Caco-2 (cell line): ENCODE results near the gene NDFIP1. TPM values are rescaled to one million over a fixed set of nuclear protein-coding genes. Genes with fewer than 3 reads are reported as not detected.

Experiments
- BruUV-seq: library from RNA; stranded (reverse); fragments of 400-500 nt; replicated peaks from 2 replicates; lab custom pipeline; 2021; lab: Mats Ljungman, UMichigan
- CTCF ChIA-PET: fragments of 300-600 bp; sonication (Branson Sonifier 250); formaldehyde crosslinking; loops from one replicate; lab custom pipeline; 2022; ENCODE audit warnings: antibody characterized with exemption; lab: Charles Lee
- POLR2A ChIA-PET: fragments of 300-600 bp; sonication (Branson Sonifier 250); formaldehyde crosslinking; loops from one replicate; lab custom pipeline; 2022; ENCODE audit warnings: antibody characterized with exemption; lab: Charles Lee
- DNase-seq, 2 experiments: peaks; one replicate each; pipeline versions ENCODE4 v3.0.0 to v3.0.0-alpha.2; 2020 to 2022
- H3K27me3 ChIP-seq: replicated peaks from 2 replicates; pipeline ENCODE4 v1.6.0; 2011; ENCODE audit warnings: low read length; ENCODE audit not compliant: control insufficient read depth, insufficient read depth
- H3K36me3 ChIP-seq: 2 replicates; pipeline ENCODE4 v1.5.1; 2011; ENCODE audit warnings: low read length; ENCODE audit not compliant: control insufficient read depth, insufficient read depth
- H3K4me1 ChIP-seq: fragments of 250-450 bp; sonication (Bioruptor Pico); 2 replicates; pipeline ENCODE4 v1.5.1; 2020; ENCODE audit warnings: mild to moderate bottlenecking
- H3K4me3 ChIP-seq: 2 replicates; pipeline ENCODE4 v1.5.1; 2011; ENCODE audit warnings: low read depth, mild to moderate bottlenecking, control low read depth, low read length
- H3K9me3 ChIP-seq: fragments of 250-450 bp; sonication (Bioruptor Pico); 2 replicates; pipeline ENCODE4 v1.5.1; 2020; ENCODE audit warnings: mild to moderate bottlenecking, moderate library complexity
- H3K27ac Mint-ChIP-seq: one replicate; pipeline ENCODE4 v1.8.0; 2022; ENCODE audit warnings: mixed read lengths; ENCODE audit not compliant: unreplicated experiment
- H3K27me3 Mint-ChIP-seq: one replicate; pipeline ENCODE4 v1.8.0; 2022; ENCODE audit warnings: mixed read lengths; ENCODE audit not compliant: insufficient read depth, unreplicated experiment
- H3K36me3 Mint-ChIP-seq: one replicate; pipeline ENCODE4 v1.8.0; 2022; ENCODE audit warnings: mild to moderate bottlenecking, mixed read lengths; ENCODE audit not compliant: insufficient read depth, unreplicated experiment
- H3K4me1 Mint-ChIP-seq: one replicate; pipeline ENCODE4 v1.8.0; 2022; ENCODE audit warnings: low read depth, mixed read lengths; ENCODE audit not compliant: unreplicated experiment
- H3K4me3 Mint-ChIP-seq: one replicate; pipeline ENCODE4 v1.8.0; 2022; ENCODE audit warnings: mild to moderate bottlenecking, moderate library complexity, mixed read lengths; ENCODE audit not compliant: unreplicated experiment
- H3K9me3 Mint-ChIP-seq: one replicate; pipeline ENCODE4 v1.8.0; 2022; ENCODE audit warnings: mixed read lengths; ENCODE audit not compliant: unreplicated experiment
- intact Hi-C: fragments of 100-400 bp; cut with micrococcal nuclease; formaldehyde crosslinking; loops from one replicate; pipeline ENCODE4 v1.10.0; 2022; ENCODE audit not compliant: unreplicated experiment
- total RNA-seq: library from RNA; stranded (reverse); gene quantifications from 2 replicates; pipeline ENCODE4 v1.2.3, GENCODE V29; 2022
- TF ChIP-seq, protein P1 (sequence below), 2 experiments: fragments of 200-600 bp in 1 of 2; IDR thresholded peaks; 1 replicate in 1 of 2; 2 replicates in 1 of 2; pipeline versions ENCODE4 v1.5.1 to v1.8.0; 2011 to 2022; ENCODE audit warnings: antibody characterized with exemption in 1 of 2, control low read depth in 1 of 2, inconsistent platforms in 1 of 2, low read depth in 1 of 2, low read length in 1 of 2, mild to moderate bottlenecking in 1 of 2, moderate library complexity in 1 of 2; ENCODE audit not compliant: insufficient read depth in 1 of 2, severe bottlenecking in 1 of 2, unreplicated experiment in 1 of 2

Gene NDFIP1
- total RNA-seq, 1 experiment from 2014 or later: 51.6 TPM

- POLR2A ChIA-PET: no interaction called here
- H3K36me3 Mint-ChIP-seq: no peaks in the 10 kb centered on the region
Observed at GRCh38 chr5:142120247-142120935, 11.8 kb downstream of the NDFIP1 start.

GRCh38 chr5:142122121-142122520 is 13.5 kb downstream of the NDFIP1 start:
- no peaks in the 10 kb centered on the region for H3K36me3 ChIP-seq
- H3K36me3 Mint-ChIP-seq: no peaks in the 10 kb centered on the region
- H3K27ac Mint-ChIP-seq: no peak overlapping the region
- H3K4me3 Mint-ChIP-seq: no peak overlapping the region
- TF ChIP-seq, protein P1, sequence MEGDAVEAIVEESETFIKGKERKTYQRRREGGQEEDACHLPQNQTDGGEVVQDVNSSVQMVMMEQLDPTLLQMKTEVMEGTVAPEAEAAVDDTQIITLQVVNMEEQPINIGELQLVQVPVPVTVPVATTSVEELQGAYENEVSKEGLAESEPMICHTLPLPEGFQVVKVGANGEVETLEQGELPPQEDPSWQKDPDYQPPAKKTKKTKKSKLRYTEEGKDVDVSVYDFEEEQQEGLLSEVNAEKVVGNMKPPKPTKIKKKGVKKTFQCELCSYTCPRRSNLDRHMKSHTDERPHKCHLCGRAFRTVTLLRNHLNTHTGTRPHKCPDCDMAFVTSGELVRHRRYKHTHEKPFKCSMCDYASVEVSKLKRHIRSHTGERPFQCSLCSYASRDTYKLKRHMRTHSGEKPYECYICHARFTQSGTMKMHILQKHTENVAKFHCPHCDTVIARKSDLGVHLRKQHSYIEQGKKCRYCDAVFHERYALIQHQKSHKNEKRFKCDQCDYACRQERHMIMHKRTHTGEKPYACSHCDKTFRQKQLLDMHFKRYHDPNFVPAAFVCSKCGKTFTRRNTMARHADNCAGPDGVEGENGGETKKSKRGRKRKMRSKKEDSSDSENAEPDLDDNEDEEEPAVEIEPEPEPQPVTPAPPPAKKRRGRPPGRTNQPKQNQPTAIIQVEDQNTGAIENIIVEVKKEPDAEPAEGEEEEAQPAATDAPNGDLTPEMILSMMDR (IDR thresholded peaks at IDR 0.05; ENCODE audit: insufficient read depth in 1 of 2, low read depth in 1 of 2, low read length in 1 of 2, severe bottlenecking in 1 of 2, unreplicated experiment in 1 of 2): no peak
- H3K27me3 Mint-ChIP-seq: no peaks in the 10 kb centered on the region
- H3K9me3 ChIP-seq: no peaks in the 10 kb centered on the region
- no TSS peak for BruUV-seq
- no peaks in the 10 kb centered on the region for H3K4me1 ChIP-seq
- intact Hi-C loops: no loop called here
- H3K4me1 Mint-ChIP-seq: no peaks in the 10 kb centered on the region
- no peak overlapping the region for H3K4me3 ChIP-seq
- ChIA-PET CTCF (no interaction called here), POLR2A (no interaction called here)
- H3K27me3 ChIP-seq: no peaks in the 10 kb centered on the region
- no peak for DNase-seq
- no peaks in the 10 kb centered on the region for H3K9me3 Mint-ChIP-seq

More at GRCh38 chr5:142120247-142120935, 11.8 kb downstream of the NDFIP1 start:
- TF ChIP-seq, protein P1 (IDR thresholded peaks at IDR 0.05; ENCODE audit: insufficient read depth in 1 of 2, low read depth in 1 of 2, low read length in 1 of 2, severe bottlenecking in 1 of 2, unreplicated experiment in 1 of 2): no peak
- CTCF ChIA-PET: no interaction called here
- H3K4me1 ChIP-seq: no peaks in the 10 kb centered on the region
- Mint-ChIP-seq H3K4me3 (no peak overlapping the region), H3K9me3 (no peaks in the 10 kb centered on the region), H3K4me1 (no peaks in the 10 kb centered on the region), H3K27ac (no peak overlapping the region), H3K27me3 (no peaks in the 10 kb centered on the region)
- no peak for DNase-seq
- H3K9me3 ChIP-seq: no peaks in the 10 kb centered on the region
- intact Hi-C loops: no loop called here
- BruUV-seq: no TSS peak
- no peaks in the 10 kb centered on the region for H3K27me3 ChIP-seq
- H3K36me3 ChIP-seq: no peaks in the 10 kb centered on the region
- H3K4me3 ChIP-seq: no peak overlapping the region

DNA sequence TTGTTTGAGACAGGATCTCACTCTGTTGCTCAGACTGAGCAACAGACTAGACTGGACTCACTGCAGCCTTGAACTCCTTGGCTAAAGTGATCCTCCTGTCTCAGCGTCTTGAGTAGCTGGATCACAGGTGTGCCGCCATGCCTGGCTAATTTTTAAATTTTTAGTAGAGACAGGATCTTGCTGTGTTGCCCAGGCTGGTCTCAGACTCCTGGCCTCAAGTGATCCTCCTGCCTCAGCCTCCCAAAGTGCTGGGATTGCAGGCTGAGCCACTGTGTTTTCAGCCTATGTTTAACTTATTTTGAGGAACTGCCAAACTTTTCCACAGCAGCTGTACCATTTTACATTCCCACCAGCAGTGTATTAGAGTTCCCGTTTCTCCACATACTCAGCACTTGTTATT is 16.8 kb downstream of the NDFIP1 start:
- intact Hi-C loops: no loop called here
- TF ChIP-seq, protein P1 (IDR thresholded peaks at IDR 0.05; ENCODE audit: insufficient read depth in 1 of 2, low read depth in 1 of 2, low read length in 1 of 2, severe bottlenecking in 1 of 2, unreplicated experiment in 1 of 2): no peak
- no peaks in the 10 kb centered on the region for H3K27me3 ChIP-seq
- no peaks in the 10 kb centered on the region for H3K9me3 Mint-ChIP-seq
- no peaks in the 10 kb centered on the region for H3K4me1 ChIP-seq
- ChIA-PET CTCF (no interaction called here), POLR2A (no interaction called here)
- no TSS peak for BruUV-seq
- no peaks in the 10 kb centered on the region for H3K4me1 Mint-ChIP-seq
- H3K9me3 ChIP-seq: no peaks in the 10 kb centered on the region
- no peak for DNase-seq
- H3K27ac Mint-ChIP-seq: no peak overlapping the region
- H3K36me3 Mint-ChIP-seq: no peaks in the 10 kb centered on the region
- H3K4me3 ChIP-seq: no peak overlapping the region
- no peak overlapping the region for H3K4me3 Mint-ChIP-seq
- H3K36me3 ChIP-seq: no peaks in the 10 kb centered on the region
- no peaks in the 10 kb centered on the region for H3K27me3 Mint-ChIP-seq
